ENCODE results near the gene DNAJC27.
"Not testable (repeated sequence)": the region's sequence is repeated elsewhere in the genome, so short reads cannot be mapped to it uniquely, and the experiment has no call there.

The DNAJC27 gene
- total RNA-seq: 10.0 to 29.9 (median 19.5) reads per million in 9 experiments

DNA sequence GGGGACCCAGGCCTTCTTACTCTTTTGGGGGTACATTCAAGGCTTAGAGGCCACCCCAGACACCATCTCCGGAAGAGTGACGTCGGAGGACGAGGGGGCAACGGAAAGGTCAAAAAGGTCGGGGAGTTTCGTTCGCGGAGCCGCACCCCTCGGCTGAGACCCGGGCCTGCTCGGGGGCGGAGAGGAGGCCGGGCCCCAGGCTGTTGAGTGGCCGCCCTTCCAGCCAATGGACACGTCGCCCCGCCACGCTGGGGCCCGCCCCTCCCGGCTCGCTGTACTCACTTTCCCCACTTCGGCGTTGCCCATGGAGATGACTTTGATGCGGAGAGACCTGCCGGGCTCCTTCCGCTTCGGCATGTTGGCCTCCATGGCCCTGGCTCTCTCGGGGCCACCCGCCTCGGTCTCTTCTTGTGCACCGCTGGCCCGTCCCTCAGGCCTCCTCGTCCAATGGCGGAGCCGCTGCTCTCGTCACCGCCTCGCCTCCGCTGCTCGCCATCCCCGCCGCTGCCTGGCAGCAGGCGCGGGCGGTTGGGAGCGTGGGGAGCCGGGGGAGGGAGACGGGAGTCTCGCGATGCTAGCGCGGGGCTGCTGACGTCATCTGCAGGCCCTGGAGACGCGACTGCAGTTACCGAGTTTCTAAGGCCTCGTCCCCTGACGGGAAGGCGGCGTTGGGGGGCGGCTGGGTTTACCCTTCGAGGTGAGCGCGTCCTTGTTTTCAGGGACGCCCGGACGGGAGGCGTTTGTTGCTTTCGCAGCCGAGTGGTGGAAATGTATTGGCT lies at the start of gene DNAJC27:
Gene DNAJC27 (minus strand): TSS at position 420 of the 779 bp plus-strand sequence. CDS start 51 bp downstream, at position 369.
- Mint-ChIP-seq H3K4me1 (ENCODE audit: low read depth in 2 of 2) (peaks cover 12 to 17% of the 10 kb centered on the region in 2 donors), H3K9me3 (no peaks in the 10 kb centered on the region), H3K27ac (peak within 1 kb of the TSS; percentile 100), H3K27me3 (no peaks in the 10 kb centered on the region), H3K36me3 (ENCODE audit: insufficient read depth) (peaks cover 33% of the 10 kb centered on the region), H3K4me3 (peak within 1 kb of the TSS; percentile 93 to 96)
- DNase-seq (peak; percentile 97 to 98 (median 97)), ATAC-seq (replicated peaks) (peak; percentile 84)

DNA sequence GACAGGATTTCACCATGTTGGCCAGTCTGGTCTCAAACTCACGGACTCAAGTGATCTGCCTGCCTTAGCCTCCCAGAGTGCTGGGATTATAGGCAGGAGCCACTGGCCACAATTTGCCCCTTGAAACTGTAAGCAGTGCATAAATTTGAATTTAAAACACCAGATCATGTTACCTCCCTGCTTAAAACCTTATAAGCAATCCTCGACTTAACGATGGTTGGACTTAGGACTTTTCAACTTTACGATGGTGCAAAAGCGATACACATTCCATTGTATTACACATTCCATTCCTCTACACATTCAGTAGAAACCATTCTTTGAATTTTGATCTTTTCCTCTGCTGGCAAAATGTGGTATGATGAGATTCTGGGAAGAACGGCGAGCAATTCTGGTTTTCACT lies 46.9 kb upstream of the DNAJC27 start:
- Mint-ChIP-seq H3K4me1 (ENCODE audit: low read depth in 2 of 2) (peaks cover 0 to 4% of the 10 kb centered on the region in 2 donors), H3K9me3 (no peaks in the 10 kb centered on the region), H3K27me3 (peaks cover 7 to 16% of the 10 kb centered on the region in 2 donors), H3K36me3 (ENCODE audit: insufficient read depth) (no peaks in the 10 kb centered on the region), H3K27ac (no peak overlapping the region), H3K4me3 (no peak overlapping the region)
- no peak for DNase-seq
- ATAC-seq (replicated peaks): no peak

GRCh38 chr2:25014631-25015030 lies 42.9 kb upstream of the DNAJC27 start:
- Mint-ChIP-seq H3K9me3 (no peaks in the 10 kb centered on the region), H3K27ac (no peak overlapping the region), H3K4me3 (no peak overlapping the region), H3K4me1 (ENCODE audit: low read depth in 2 of 2) (peaks cover 0 to 4% of the 10 kb centered on the region in 2 donors), H3K36me3 (ENCODE audit: insufficient read depth) (no peaks in the 10 kb centered on the region), H3K27me3 (no peaks in the 10 kb centered on the region)
- ATAC-seq (replicated peaks) (no peak), DNase-seq (no peak)

DNA sequence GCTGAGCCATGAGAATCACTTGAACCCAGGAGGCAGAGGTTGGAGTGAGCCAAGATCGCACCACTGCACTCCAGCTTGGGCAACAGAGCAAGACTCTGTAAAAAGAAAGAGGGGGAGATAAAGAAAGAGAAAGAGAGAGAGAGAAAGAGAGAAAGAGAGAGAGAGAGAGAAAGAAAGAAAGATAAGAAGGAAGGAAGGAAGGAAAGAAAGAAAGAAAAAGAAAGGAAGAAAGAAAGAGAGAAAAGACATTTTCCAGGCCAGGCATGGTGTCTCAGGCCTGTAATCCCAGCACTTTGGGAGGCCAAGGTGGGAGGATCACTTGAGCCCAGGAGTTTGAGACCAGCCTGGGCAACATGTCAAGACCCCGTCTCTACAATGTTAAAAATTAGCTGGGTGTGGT lies 39.6 kb upstream of the DNAJC27 start:
- not testable (repeated sequence) for H3K27ac Mint-ChIP-seq

DNA sequence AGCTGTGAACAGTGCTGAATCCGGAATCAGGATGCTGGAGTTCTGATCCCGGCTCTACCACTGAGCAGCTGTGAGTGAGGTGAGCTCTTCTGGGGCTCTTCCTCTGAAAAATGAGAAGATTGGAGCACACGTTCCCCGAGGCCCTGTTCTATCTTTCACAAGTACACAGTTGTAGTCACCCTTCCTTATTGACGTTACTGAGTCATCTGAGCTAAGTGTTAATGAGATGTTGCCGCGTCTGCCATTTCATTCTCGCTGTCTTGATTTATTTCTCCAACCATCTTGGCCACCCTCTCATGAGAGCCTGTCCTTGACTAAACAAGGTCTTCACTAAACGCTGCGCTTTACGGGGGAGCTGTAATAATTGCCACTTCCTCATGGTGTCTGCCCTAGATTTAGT lies 38.2 kb upstream of the DNAJC27 start:
- Mint-ChIP-seq H3K4me1 (ENCODE audit: low read depth in 2 of 2) (no peaks in the 10 kb centered on the region), H3K36me3 (ENCODE audit: insufficient read depth) (no peaks in the 10 kb centered on the region), H3K27ac (no peak overlapping the region), H3K9me3 (no peaks in the 10 kb centered on the region), H3K27me3 (peaks cover 0 to 11% of the 10 kb centered on the region in 2 donors), H3K4me3 (no peak overlapping the region)
- DNase-seq (no peak), ATAC-seq (replicated peaks) (no peak)

More for the DNA sequence above, 39.6 kb upstream of the DNAJC27 start:
- H3K9me3 Mint-ChIP-seq; H3K36me3 Mint-ChIP-seq (ENCODE audit: insufficient read depth); H3K27me3 Mint-ChIP-seq; H3K4me1 Mint-ChIP-seq (ENCODE audit: low read depth in 2 of 2); H3K4me3 Mint-ChIP-seq; DNase-seq; ATAC-seq (replicated peaks): not testable (repeated sequence)

DNA sequence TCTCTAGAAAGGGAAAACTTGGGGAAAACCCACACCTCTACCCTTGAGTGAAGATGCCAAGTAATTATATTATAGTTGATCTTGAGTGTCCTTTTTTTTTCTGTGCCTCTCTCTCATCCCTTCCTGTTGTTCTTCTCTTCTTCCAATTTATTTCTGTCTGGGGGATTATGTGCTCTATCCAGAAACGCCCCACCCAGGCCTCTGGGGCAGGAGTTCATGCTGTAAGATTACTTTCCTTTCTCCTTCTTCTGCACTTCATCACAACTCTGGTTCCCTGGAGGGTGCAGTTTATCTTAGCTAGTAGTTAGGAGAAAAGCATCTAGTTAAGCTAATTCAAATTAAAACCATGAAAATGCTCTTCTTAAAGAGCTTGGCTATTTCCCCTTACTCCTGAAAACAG lies 30.3 kb upstream of the DNAJC27 start:
- no peak overlapping the region for H3K4me3 Mint-ChIP-seq
- H3K27me3 Mint-ChIP-seq: peaks cover 21 to 54% of the 10 kb centered on the region in 2 donors
- H3K9me3 Mint-ChIP-seq: no peaks in the 10 kb centered on the region
- H3K36me3 Mint-ChIP-seq (ENCODE audit: insufficient read depth): no peaks in the 10 kb centered on the region
- no peaks in the 10 kb centered on the region for H3K4me1 Mint-ChIP-seq (ENCODE audit: low read depth in 2 of 2)
- DNase-seq: no peak
- ATAC-seq (replicated peaks): no peak
- H3K27ac Mint-ChIP-seq: no peak overlapping the region

GRCh38 chr2:25001325-25001637 lies 29.5 kb upstream of the DNAJC27 start:
- no peaks in the 10 kb centered on the region for H3K36me3 Mint-ChIP-seq (ENCODE audit: insufficient read depth)
- no peaks in the 10 kb centered on the region for H3K4me1 Mint-ChIP-seq (ENCODE audit: low read depth in 2 of 2)
- peaks cover 21 to 54% of the 10 kb centered on the region in 2 donors for H3K27me3 Mint-ChIP-seq
- H3K9me3 Mint-ChIP-seq: no peaks in the 10 kb centered on the region
- DNase-seq (no peak), ATAC-seq (replicated peaks) (no peak)
- no peak overlapping the region for H3K27ac Mint-ChIP-seq
- H3K4me3 Mint-ChIP-seq: no peak overlapping the region

DNA sequence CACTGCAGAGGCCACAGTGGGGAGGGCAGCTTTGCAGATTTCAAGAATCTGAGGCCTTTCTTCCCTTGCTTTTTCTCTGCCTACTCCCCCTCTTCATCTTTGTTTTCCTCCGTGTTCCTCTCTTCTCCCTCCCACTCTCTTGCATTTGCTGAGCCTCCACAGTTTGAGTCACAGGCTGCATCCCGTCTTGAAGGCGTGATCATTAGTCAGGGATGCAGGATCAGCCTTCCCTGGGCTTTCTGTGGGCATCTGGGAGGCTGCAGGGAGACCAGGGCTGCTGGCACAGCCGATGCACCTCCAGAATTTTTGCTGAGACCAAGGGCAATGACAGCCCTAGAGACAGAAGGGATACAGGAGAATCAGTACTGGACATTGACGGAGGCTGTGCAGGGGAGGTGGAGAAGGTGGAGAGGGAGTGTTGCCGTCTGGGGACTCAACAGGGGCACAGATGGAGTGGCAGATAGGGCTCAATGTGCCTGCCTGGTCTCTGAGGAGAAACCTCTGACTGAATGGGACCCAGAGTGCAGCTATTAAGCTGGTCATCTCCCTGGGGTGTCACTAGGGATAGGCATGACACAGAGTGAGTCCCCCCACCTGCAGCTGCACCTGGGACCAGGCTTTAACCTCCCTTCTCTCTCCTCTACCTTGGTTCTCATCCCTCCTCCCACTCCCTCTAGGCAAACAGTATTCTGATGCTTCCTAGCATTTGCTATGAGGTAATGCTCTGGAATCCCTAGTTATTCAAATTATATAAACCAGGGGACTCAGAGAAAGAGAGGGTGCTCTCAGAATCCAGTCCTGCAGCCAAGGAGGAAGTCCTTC lies 29.0 kb upstream of the DNAJC27 start:
- Mint-ChIP-seq H3K4me3 (no peak overlapping the region), H3K27ac (peak overlapping the region in 1 of 2 donors; percentile 36), H3K4me1 (ENCODE audit: low read depth in 2 of 2) (no peaks in the 10 kb centered on the region), H3K36me3 (ENCODE audit: insufficient read depth) (no peaks in the 10 kb centered on the region), H3K9me3 (no peaks in the 10 kb centered on the region), H3K27me3 (peaks cover 21 to 51% of the 10 kb centered on the region in 2 donors)
- ATAC-seq (replicated peaks) (no peak), DNase-seq (no peak)

- no peaks in the 10 kb centered on the region for H3K4me1 Mint-ChIP-seq (ENCODE audit: low read depth in 2 of 2)
- no peaks in the 10 kb centered on the region for H3K9me3 Mint-ChIP-seq
- H3K36me3 Mint-ChIP-seq (ENCODE audit: insufficient read depth): no peaks in the 10 kb centered on the region
- H3K27me3 Mint-ChIP-seq: peaks cover 21 to 44% of the 10 kb centered on the region in 2 donors
- no peak overlapping the region for H3K27ac Mint-ChIP-seq
- DNase-seq (no peak), ATAC-seq (replicated peaks) (no peak)
- no peak overlapping the region for H3K4me3 Mint-ChIP-seq
Measured at GRCh38 chr2:25000036-25000435, 28.3 kb upstream of the DNAJC27 start.

DNA sequence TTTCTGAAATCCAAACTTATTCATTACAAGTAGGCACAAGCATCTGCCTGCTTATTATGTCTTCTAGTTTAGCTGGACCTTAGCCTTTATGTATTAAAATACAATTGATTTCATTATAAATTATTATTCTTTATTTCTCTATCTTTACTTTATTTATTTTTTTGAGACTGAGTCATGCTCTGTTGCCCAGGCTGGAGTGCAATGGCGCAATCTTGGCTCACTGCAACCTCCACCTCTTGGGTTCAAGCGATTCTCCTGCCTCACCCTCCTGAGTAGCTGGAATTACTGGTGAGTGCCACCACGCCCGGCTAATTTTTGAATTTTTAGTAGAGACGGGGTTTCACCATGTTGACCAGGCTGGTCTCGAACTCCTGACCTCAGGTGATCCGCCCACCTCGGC lies 27.3 kb upstream of the DNAJC27 start:
- peaks cover 21 to 46% of the 10 kb centered on the region in 2 donors for H3K27me3 Mint-ChIP-seq
- H3K27ac Mint-ChIP-seq; ATAC-seq (replicated peaks); H3K9me3 Mint-ChIP-seq; H3K4me1 Mint-ChIP-seq (ENCODE audit: low read depth in 2 of 2); H3K4me3 Mint-ChIP-seq; DNase-seq; H3K36me3 Mint-ChIP-seq (ENCODE audit: insufficient read depth): not testable (repeated sequence)

DNA sequence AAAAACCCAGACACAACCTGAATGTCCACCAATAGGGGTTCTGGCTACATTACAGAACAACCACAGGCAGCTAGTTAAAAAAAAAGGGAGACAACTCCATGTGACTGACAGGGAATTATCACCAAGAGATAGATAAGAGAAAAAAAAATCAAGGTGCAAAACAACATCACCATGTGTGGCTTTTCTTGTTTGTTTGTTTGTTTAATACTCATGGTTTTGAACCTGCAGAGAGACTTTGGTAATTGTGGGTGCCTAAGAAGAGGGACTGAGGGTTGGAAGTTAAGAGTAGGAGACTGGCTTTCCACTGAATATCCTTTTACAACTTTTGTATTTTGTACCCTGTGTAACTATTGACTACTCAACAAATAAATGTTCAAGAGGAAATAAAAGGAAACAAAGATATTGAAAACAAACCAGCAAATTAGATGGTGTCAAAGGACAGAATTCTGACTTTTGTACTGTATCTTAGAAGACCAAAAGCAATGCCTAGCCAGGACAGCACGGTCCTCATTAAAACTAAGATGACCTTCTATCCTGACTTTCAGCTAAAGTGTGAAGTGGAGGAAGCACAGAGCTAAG lies 22.5 kb upstream of the DNAJC27 start:
- DNase-seq: no peak
- no peaks in the 10 kb centered on the region for H3K36me3 Mint-ChIP-seq (ENCODE audit: insufficient read depth)
- no peak overlapping the region for H3K4me3 Mint-ChIP-seq
- H3K9me3 Mint-ChIP-seq: no peaks in the 10 kb centered on the region
- peaks cover 20 to 34% of the 10 kb centered on the region in 2 donors for H3K27me3 Mint-ChIP-seq
- H3K4me1 Mint-ChIP-seq (ENCODE audit: low read depth in 2 of 2): no peaks in the 10 kb centered on the region
- ATAC-seq (replicated peaks): no peak
- no peak overlapping the region for H3K27ac Mint-ChIP-seq

GRCh38 chr2:24993406-24994145 lies 21.8 kb upstream of the DNAJC27 start:
- ATAC-seq (replicated peaks) (no peak), DNase-seq (no peak)
- Mint-ChIP-seq H3K27me3 (peaks cover 20 to 41% of the 10 kb centered on the region in 2 donors), H3K4me3 (no peak overlapping the region), H3K36me3 (ENCODE audit: insufficient read depth) (no peaks in the 10 kb centered on the region), H3K27ac (no peak overlapping the region), H3K9me3 (no peaks in the 10 kb centered on the region), H3K4me1 (ENCODE audit: low read depth in 2 of 2) (no peaks in the 10 kb centered on the region)

DNA sequence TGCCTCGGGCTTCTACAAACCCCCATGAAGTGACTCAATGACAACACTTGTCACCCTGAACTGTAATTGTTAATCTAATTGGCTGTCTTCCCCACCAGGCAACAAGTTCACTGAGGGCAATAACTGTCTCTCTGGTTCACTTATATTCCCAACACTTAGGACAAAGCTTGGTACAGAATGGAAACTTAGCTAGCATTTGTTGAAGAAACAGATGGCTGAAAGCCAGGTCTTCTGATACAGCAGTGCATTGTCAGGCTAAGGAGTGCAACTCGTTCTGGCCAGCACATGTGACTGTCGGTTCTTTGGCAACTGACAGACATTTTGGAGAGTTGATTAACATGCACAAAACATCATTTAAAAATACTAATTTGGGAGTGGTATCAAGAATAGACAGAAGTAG lies 14.6 kb upstream of the DNAJC27 start:
- peaks cover 3% of the 10 kb centered on the region for H3K36me3 Mint-ChIP-seq (ENCODE audit: insufficient read depth)
- no peak overlapping the region for H3K4me3 Mint-ChIP-seq
- no peak for ATAC-seq (replicated peaks)
- peaks cover 0 to 2% of the 10 kb centered on the region in 2 donors for H3K4me1 Mint-ChIP-seq (ENCODE audit: low read depth in 2 of 2)
- no peak for DNase-seq
- H3K27me3 Mint-ChIP-seq: peaks cover 22 to 39% of the 10 kb centered on the region in 2 donors
- H3K27ac Mint-ChIP-seq: no peak overlapping the region
- no peaks in the 10 kb centered on the region for H3K9me3 Mint-ChIP-seq
